ENCODE data around the gene CCDC159.

CCDC159 gene

DNA sequence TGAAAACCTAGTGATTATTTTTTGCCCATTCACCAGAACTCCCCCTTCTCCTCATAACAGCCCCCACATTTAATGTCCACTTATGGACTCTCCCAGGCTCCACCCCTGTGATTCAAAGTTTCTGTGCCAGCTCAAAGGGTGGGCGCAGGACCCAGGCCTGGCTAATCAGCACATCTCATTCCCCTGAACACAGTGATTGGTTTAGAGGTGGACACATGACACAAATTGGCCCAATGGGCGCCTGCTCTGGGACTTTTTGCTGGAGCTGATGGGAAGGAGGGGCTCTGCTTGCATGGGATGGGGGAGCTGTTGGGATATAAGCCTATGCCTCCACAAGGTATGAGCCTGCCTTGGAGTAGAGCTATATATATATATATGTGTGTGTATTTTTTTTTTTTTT, 44.0 kb downstream of the CCDC159 start:
- DNase-seq (ENCODE audit: insufficient read length, low spot score) (no peak), FAIRE-seq (no peak)
- TF ChIP-seq, protein P1, sequence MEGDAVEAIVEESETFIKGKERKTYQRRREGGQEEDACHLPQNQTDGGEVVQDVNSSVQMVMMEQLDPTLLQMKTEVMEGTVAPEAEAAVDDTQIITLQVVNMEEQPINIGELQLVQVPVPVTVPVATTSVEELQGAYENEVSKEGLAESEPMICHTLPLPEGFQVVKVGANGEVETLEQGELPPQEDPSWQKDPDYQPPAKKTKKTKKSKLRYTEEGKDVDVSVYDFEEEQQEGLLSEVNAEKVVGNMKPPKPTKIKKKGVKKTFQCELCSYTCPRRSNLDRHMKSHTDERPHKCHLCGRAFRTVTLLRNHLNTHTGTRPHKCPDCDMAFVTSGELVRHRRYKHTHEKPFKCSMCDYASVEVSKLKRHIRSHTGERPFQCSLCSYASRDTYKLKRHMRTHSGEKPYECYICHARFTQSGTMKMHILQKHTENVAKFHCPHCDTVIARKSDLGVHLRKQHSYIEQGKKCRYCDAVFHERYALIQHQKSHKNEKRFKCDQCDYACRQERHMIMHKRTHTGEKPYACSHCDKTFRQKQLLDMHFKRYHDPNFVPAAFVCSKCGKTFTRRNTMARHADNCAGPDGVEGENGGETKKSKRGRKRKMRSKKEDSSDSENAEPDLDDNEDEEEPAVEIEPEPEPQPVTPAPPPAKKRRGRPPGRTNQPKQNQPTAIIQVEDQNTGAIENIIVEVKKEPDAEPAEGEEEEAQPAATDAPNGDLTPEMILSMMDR (IDR thresholded peaks at IDR 0.05; ENCODE audit: insufficient read depth, missing control alignments) = no peak

DNA sequence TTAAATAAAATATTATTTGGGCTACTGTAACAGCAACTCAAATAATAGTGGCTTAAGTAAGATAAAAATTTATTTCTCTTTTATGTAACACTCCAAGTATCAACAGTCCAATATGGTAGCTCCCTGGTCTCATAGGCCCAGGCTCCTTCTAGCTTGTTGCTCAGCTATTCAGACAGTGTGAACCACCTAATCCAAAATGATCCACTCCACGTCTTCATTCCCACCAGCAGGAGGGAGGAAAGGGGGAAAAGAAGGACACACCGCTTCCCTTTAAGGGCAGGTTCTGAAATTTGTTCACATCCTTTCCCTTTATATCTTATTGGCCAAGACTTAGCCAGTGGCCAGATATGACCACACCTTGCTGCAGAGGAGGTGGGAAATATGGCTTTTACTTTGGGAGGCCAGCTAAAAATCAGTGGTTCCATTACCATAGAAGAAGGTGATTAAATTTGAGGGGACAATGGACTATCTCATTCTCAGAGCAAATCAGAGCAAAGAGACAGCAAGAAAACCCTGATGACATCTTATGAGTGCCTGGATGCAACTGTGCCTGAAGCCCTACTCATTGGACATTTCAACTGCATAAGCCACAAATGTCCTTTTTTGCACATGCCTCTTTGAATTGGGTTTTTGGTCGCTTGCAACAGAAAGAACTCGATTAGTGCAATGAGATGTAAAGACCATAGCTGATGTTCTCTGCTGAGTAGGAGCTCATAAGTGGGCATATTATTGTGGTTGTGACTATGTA, 44.8 kb downstream of the CCDC159 start:
- TF ChIP-seq, protein P1 (IDR thresholded peaks at IDR 0.05; ENCODE audit: insufficient read depth, missing control alignments) = no peak
- FAIRE-seq (no peak), DNase-seq (ENCODE audit: insufficient read length, low spot score) (no peak)

DNA sequence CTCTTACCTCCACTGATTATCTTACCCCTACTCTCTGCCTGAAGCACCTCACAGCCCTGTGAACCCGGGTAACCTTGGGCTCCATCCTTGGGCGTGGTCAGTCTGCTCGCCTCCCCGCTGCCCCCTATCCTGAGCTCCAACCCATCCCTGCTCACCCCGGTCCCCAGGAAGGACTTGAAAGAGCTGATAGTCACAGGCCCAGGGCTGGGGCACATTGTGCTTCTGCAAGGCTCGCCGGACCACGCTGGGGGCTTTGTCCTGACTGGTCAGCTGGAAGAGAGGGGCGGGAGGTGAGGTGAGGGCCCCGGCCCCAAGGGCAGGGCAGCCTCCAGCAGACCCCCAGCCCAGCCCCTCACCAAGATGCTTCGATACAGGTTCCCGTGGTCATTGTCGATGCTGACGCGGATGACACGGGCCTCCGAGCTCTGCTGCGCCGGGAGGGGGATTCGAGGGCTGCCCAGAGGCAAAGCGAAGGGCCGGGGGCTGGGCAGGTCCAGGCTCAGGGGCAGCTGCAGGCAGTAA, 50.8 kb downstream of the CCDC159 start:
- peak; percentile 7 for DNase-seq (ENCODE audit: insufficient read length, low spot score)
- FAIRE-seq = no peak
- TF ChIP-seq, protein P1 (IDR thresholded peaks at IDR 0.05; ENCODE audit: insufficient read depth, missing control alignments) = no peak

DNA sequence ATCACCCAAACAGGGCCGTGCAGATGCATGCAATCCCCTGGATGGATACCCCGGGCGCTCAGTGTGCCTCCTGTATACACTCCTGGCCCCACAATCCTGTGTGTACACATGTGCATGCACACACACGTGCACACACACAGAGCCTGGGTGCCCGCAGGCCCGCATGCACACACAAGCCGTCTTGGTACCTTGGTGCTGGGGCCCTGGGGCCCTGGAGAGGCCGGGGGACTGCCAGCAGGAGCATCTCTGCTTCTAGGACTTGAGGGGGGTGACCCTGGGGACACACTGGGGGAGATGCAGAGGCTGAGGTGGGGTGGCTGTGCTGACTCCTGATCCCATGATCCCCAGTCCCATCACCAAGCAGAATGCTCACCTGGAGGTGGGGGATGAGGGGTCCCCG, 53.3 kb downstream of the CCDC159 start:
- FAIRE-seq (no peak), DNase-seq (ENCODE audit: insufficient read length, low spot score) (peak; percentile 10)
- TF ChIP-seq, protein P1 (IDR thresholded peaks at IDR 0.05; ENCODE audit: insufficient read depth, missing control alignments) = no peak

DNA sequence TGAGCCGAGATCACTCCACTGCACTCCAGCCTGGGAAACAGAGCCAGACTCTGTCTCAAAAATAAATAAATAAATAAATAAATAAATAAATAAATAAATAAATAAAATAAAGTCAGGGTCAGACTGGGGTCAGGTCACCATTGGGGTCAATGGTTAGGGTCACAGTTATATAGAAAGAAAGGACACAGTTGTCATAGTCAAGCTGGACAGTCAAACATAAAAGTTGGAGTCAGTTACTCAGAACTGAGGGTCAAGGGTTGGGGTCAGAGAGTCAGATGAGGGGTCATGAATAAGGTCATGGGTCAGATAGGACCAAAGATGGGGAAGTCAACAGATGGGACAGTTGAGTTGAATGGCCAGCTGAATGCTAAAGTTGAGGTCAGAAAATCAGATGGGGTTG, 54.5 kb downstream of the CCDC159 start:
- FAIRE-seq (no peak), DNase-seq (ENCODE audit: insufficient read length, low spot score) (peak; percentile 10)
- TF ChIP-seq, protein P1 (IDR thresholded peaks at IDR 0.05; ENCODE audit: insufficient read depth, missing control alignments) = no peak

DNA sequence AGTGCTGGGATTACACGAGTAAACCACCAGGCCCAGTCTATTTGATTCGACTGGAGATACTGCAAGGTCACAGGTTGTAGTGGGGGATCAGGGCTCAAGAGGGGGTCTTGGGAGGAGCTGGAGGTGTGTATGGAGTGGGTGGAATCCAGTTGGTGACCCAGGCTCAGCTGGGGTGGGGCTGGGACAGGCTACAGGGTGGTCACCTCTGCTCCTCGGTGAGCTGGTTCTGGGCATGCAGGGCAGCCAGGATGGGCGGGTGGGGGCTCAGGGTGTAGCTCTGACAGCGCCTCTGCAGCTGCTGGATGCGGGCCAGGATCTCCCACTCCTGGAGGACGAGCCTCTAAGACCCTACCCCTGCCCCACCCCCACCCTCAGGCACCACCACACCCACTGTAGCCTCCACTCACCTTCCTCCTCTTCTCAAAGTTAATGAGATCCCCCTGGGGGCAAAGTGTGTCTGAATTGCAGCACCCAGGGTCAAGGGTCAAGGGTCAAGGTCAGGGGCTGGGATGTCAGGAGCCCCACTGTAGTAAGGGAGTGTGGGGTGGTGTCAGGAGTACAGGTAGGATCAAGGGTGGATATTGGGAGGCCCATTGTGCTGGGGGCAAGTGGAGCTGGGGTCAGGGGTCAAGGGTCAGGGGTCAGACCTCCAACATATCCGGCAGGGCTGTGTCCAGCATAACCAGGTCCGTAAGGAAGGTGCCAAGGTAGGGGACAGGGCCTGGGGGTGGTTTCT, 55.7 kb downstream of the CCDC159 start:
- no peak for FAIRE-seq
- no peak for DNase-seq (ENCODE audit: insufficient read length, low spot score)
- TF ChIP-seq, protein P1 (IDR thresholded peaks at IDR 0.05; ENCODE audit: insufficient read depth, missing control alignments) = no peak
